Upper lobe of left lung (tissue), 6 donors: ENCODE measurements around the gene DVL3. TPM values are rescaled to one million over a fixed set of nuclear protein-coding genes. Genes with fewer than 3 reads are reported as not detected.

Experiments
- ATAC-seq, 2 donors: fragments of 200-7000 bp; cut with Tn5 transposase; one replicate each; pipeline ENCODE4 v1.9.1; 2022; ENCODE audit warnings: mild to moderate bottlenecking in 2 of 2, moderate library complexity in 2 of 2; ENCODE audit not compliant: low FRiP score in 2 of 2
- DNase-seq, 2 donors: peaks; one replicate each; pipeline ENCODE4 v3.0.0-alpha.2; 2019 to 2020
- H3K27ac ChIP-seq, 4 donors: fragments of 200-600 bp; sonication (generic); one replicate each; pipeline ENCODE4 v1.5.1; 2016 to 2019
- H3K27me3 ChIP-seq, 4 donors: fragments of 200-600 bp; sonication (generic); one replicate each; pipeline ENCODE4 v1.5.1; 2017 to 2019
- H3K36me3 ChIP-seq, 4 donors: fragments of 200-600 bp; sonication (generic); one replicate each; pipeline ENCODE4 v1.5.1; 2016 to 2019
- H3K4me1 ChIP-seq, 4 donors: fragments of 200-600 bp; sonication (generic); one replicate each; pipeline ENCODE4 v1.5.1; 2018 to 2019
- H3K4me3 ChIP-seq, 4 donors: fragments of 200-600 bp; sonication (generic); one replicate each; pipeline ENCODE4 v1.5.1; 2017 to 2019; ENCODE audit warnings: mild to moderate bottlenecking in 2 of 4, moderate library complexity in 1 of 4
- H3K9me3 ChIP-seq, 4 donors: fragments of 200-600 bp; sonication (generic); one replicate each; pipeline ENCODE4 v1.5.1; 2018 to 2019
- CTCF ChIP-seq, 6 experiments: fragments of 450-650 bp in 4 of 6; fragments of 200-600 bp in 2 of 6; sonication (generic) in 2 of 6; IDR thresholded peaks; one replicate each; pipeline ENCODE4 v1.5.1; 2016 to 2019; ENCODE audit warnings: antibody characterized with exemption in 6 of 6
- EP300 ChIP-seq, 4 donors: sonication (generic); formaldehyde crosslinking; IDR thresholded peaks; one replicate each; pipeline ENCODE4 v1.5.1; 2017; ENCODE audit warnings: antibody characterized with exemption in 4 of 4, control low read depth in 2 of 4
- POLR2A ChIP-seq, 4 donors: fragments of 450-650 bp; IDR thresholded peaks; one replicate each; pipeline ENCODE4 v1.5.1; 2016 to 2017; ENCODE audit warnings: antibody characterized with exemption in 4 of 4, mild to moderate bottlenecking in 2 of 4
- POLR2AphosphoS5 ChIP-seq, 2 donors: sonication (generic); formaldehyde crosslinking; IDR thresholded peaks; one replicate each; pipeline ENCODE4 v1.5.1; 2017; ENCODE audit warnings: antibody characterized with exemption in 2 of 2
- WGBS, 2 donors: methylation state at CpG; one replicate each; pipeline ENCODE4 v1.1.5; 2017 to 2018; 5-methylcytosine and 5-hydroxymethylcytosine counted together
- total RNA-seq, 6 donors: library from RNA; depleted of rRNA in 4 of 6; stranded (reverse); fragments of >200 nt in 4 of 6; gene quantifications; one replicate each; pipeline versions ENCODE4 v1.1.0 to v1.2.1, GENCODE V29; 2016 to 2021
- donor health status: DM: no; HTN: no; CAD: no; lungs with moderate emphysema.
- donor health status: DM: no; HTN: yes; CAD: no; lungs with severe emphysema.

DVL3 gene
- total RNA-seq, 6 donors from 2014 or later = 36.5 to 106 (median 62.8) TPM

- H3K27ac ChIP-seq = no peak overlapping the region
- no peaks in the 10 kb centered on the region for H3K36me3 ChIP-seq
- ATAC-seq (peak; percentile 50 to 86), DNase-seq (peak in 1 of 2 donors; percentile 67)
- no peaks in the 10 kb centered on the region for H3K9me3 ChIP-seq
- 38 to 46% methylated on average over 2 of the region's 2 CpGs for WGBS, 2 donors
- H3K27me3 ChIP-seq = no peaks in the 10 kb centered on the region
- TF ChIP-seq POLR2AphosphoS5 (IDR thresholded peaks at IDR 0.05) (no peak), CTCF (IDR thresholded peaks at IDR 0.05) (peak in 2 of 6 experiments; percentile 20 to 34)
- H3K4me3 ChIP-seq = no peak overlapping the region
- peaks cover 0 to 5% (median 2%) of the 10 kb centered on the region in 4 donors for H3K4me1 ChIP-seq
Observed at GRCh38 chr3:184129012-184129411, 26.2 kb upstream of the DVL3 start.

- DNase-seq (no peak), ATAC-seq (no peak)
- TF ChIP-seq POLR2AphosphoS5 (IDR thresholded peaks at IDR 0.05) (no peak), EP300 (IDR thresholded peaks at IDR 0.05) (no peak), POLR2A (IDR thresholded peaks at IDR 0.05) (no peak), CTCF (IDR thresholded peaks at IDR 0.05) (no peak)
- peaks cover 11 to 28% (median 18%) of the 10 kb centered on the region in 4 donors for H3K4me1 ChIP-seq
- H3K4me3 ChIP-seq = no peak overlapping the region
- 93 to 97% methylated on average over 4 of the region's 4 CpGs for WGBS, 2 donors
- H3K27ac ChIP-seq = no peak overlapping the region
- peaks cover 0 to under 1% (median 0%) of the 10 kb centered on the region in 4 donors for H3K36me3 ChIP-seq
- H3K27me3 ChIP-seq = no peaks in the 10 kb centered on the region
- no peaks in the 10 kb centered on the region for H3K9me3 ChIP-seq
Observed at GRCh38 chr3:184132945-184133344, 22.2 kb upstream of the DVL3 start.

- 1% methylated on average over 29 to 37 of the region's 37 CpGs for WGBS, 2 donors
- H3K36me3 ChIP-seq = peaks cover 0 to 11% (median 3%) of the 10 kb centered on the region in 4 donors
- H3K4me3 ChIP-seq = peak overlapping the region; percentile 88 to 95 (median 90)
- H3K27ac ChIP-seq = peak overlapping the region; percentile 88 to 96 (median 92)
- DNase-seq (peak; percentile 89 to 91), ATAC-seq (peak; percentile 88 to 90)
- no peaks in the 10 kb centered on the region for H3K27me3 ChIP-seq
- H3K9me3 ChIP-seq = no peaks in the 10 kb centered on the region
- peaks cover 11 to 28% (median 18%) of the 10 kb centered on the region in 4 donors for H3K4me1 ChIP-seq
- TF ChIP-seq POLR2AphosphoS5 (IDR thresholded peaks at IDR 0.05) = peak in 1 of 2 donors; percentile 73
- peak in 2 of 4 donors; percentile 44 to 59 for TF ChIP-seq POLR2A (IDR thresholded peaks at IDR 0.05)
- TF ChIP-seq CTCF (IDR thresholded peaks at IDR 0.05) = no peak
Observed at GRCh38 chr3:184133840-184134745, 21.1 kb upstream of the DVL3 start.

GRCh38 chr3:184134746-184135148 is 20.4 kb upstream of the DVL3 start:
- H3K36me3 ChIP-seq = peaks cover 0 to 17% (median 4%) of the 10 kb centered on the region in 4 donors
- H3K4me1 ChIP-seq = peaks cover 11 to 28% (median 18%) of the 10 kb centered on the region in 4 donors
- DNase-seq = no peak
- peak; percentile 2 to 42 for ATAC-seq
- peak overlapping the region; percentile 88 to 95 (median 90) for H3K4me3 ChIP-seq
- no peaks in the 10 kb centered on the region for H3K9me3 ChIP-seq
- H3K27ac ChIP-seq = peak overlapping the region; percentile 88 to 96 (median 92)
- 0 to 1% methylated on average over 16 to 21 of the region's 21 CpGs for WGBS, 2 donors
- H3K27me3 ChIP-seq = no peaks in the 10 kb centered on the region
- TF ChIP-seq CTCF (IDR thresholded peaks at IDR 0.05) = no peak
- TF ChIP-seq EP300 (IDR thresholded peaks at IDR 0.05) = no peak
- no peak for TF ChIP-seq POLR2AphosphoS5 (IDR thresholded peaks at IDR 0.05)
- no peak for TF ChIP-seq POLR2A (IDR thresholded peaks at IDR 0.05)
